NCI-H2107 (cell line): ENCODE measurements around the gene MMP25.
"Not testable (repeated sequence)": the region's sequence is repeated elsewhere in the genome, so short reads cannot be mapped to it uniquely, and the experiment has no call there.

ENCODE experiments used
- DNase-seq: peaks from one replicate; lab custom pipeline; 2025; lab: John Stamatoyannopoulos, UW

MMP25 gene

GRCh38 chr16:3055734-3056115 is 9.4 kb downstream of the MMP25 start:
- not testable (repeated sequence) for DNase-seq

- no peak for DNase-seq
Measured at GRCh38 chr16:3056336-3057180, 10.2 kb downstream of the MMP25 start.

- no peak for DNase-seq
Measured at GRCh38 chr16:3057181-3058138, 11.1 kb downstream of the MMP25 start.

GRCh38 chr16:3058139-3059030 is 12.0 kb downstream of the MMP25 start:
- no peak for DNase-seq

GRCh38 chr16:3059041-3059722 is 12.8 kb downstream of the MMP25 start:
- peak; percentile 34 for DNase-seq

GRCh38 chr16:3059723-3060242 is 13.4 kb downstream of the MMP25 start:
- no peak for DNase-seq

- DNase-seq = no peak
Measured at GRCh38 chr16:3060339-3061127, 14.2 kb downstream of the MMP25 start.

- no peak for DNase-seq
Measured at GRCh38 chr16:3062553-3062952, 16.2 kb downstream of the MMP25 start.

GRCh38 chr16:3063625-3064386 is 17.4 kb downstream of the MMP25 start:
- DNase-seq = no peak

- DNase-seq = no peak
Measured at GRCh38 chr16:3065069-3065741, 18.8 kb downstream of the MMP25 start, which contains the start of gene IL32. Gene IL32 (plus strand): TSS chr16:3065640. CDS start chr16:3065812, 172 bp downstream.

- no peak for DNase-seq
Measured at GRCh38 chr16:3065742-3066439, 19.5 kb downstream of the MMP25 start.

- no peak for DNase-seq
Measured at GRCh38 chr16:3066440-3066748, 20.0 kb downstream of the MMP25 start.

- DNase-seq = no peak
Measured at GRCh38 chr16:3068487-3068886, 22.1 kb downstream of the MMP25 start.

GRCh38 chr16:3069146-3069545 is 22.8 kb downstream of the MMP25 start:
- not testable (repeated sequence) for DNase-seq

- DNase-seq = no peak
Measured at GRCh38 chr16:3070608-3071111, 24.3 kb downstream of the MMP25 start.

- no peak for DNase-seq
Measured at GRCh38 chr16:3071655-3072054, 25.3 kb downstream of the MMP25 start.

- not testable (repeated sequence) for DNase-seq
Measured at GRCh38 chr16:3072148-3072547, 25.8 kb downstream of the MMP25 start.
